CD4-positive, alpha-beta T cell (primary cell): ENCODE data around the gene ELFN1. TPM values are rescaled to one million over a fixed set of nuclear protein-coding genes. Genes with fewer than 3 reads are reported as not detected.

Source experiments
- ATAC-seq: fragments of 200-7000 bp; cut with Tn5 transposase; one replicate; pipeline ENCODE4 v1.10.0; 2022; ENCODE audit warnings: mild to moderate bottlenecking; ENCODE audit not compliant: poor library complexity
- CTCF ChIA-PET: fragments of 350-600 bp; sonication (Branson Sonifier 250); formaldehyde crosslinking; loops from one replicate; lab custom pipeline; 2021; ENCODE audit warnings: antibody characterized with exemption, inconsistent platforms; lab: Charles Lee
- POLR2A ChIA-PET: fragments of 350-600 bp; sonication (Branson Sonifier 250); formaldehyde crosslinking; loops from one replicate; lab custom pipeline; 2021; ENCODE audit warnings: antibody characterized with exemption, inconsistent platforms; lab: Charles Lee
- DNase-seq, 14 experiments: peaks; one replicate each; pipeline ENCODE4 v3.0.0-alpha.2; 2013 to 2020; ENCODE audit warnings: mixed read lengths in 2 of 14
- H3K27ac ChIP-seq, 2 donors: one replicate each; pipeline versions ENCODE4 v1.5.1 to v1.7.0; 2013; ENCODE audit warnings: low read length in 2 of 2, low read depth in 1 of 2, mild to moderate bottlenecking in 1 of 2
- H3K27me3 ChIP-seq, 2 experiments: 1 replicate in 1 of 2; 2 replicates in 1 of 2; pipeline versions ENCODE4 v1.6.1 to v1.7.0; 2013; ENCODE audit warnings: low read length in 2 of 2, control low read depth in 1 of 2, mild to moderate bottlenecking in 1 of 2, moderate library complexity in 1 of 2; ENCODE audit not compliant: insufficient read depth in 2 of 2, control insufficient read depth in 1 of 2
- H3K36me3 ChIP-seq: one replicate; pipeline ENCODE4 v1.6.1; 2013; ENCODE audit warnings: low read length, control low read depth; ENCODE audit not compliant: insufficient read depth
- H3K4me1 ChIP-seq: one replicate; pipeline ENCODE4 v1.6.1; 2013; ENCODE audit warnings: low read length, control low read depth; ENCODE audit not compliant: insufficient read depth
- H3K4me3 ChIP-seq: one replicate; pipeline ENCODE4 v1.5.1; 2013; ENCODE audit warnings: mild to moderate bottlenecking, low read length, moderate library complexity
- H3K9me3 ChIP-seq, 2 experiments: 1 replicate in 1 of 2; 2 replicates in 1 of 2; pipeline versions ENCODE4 v1.6.1 to v1.7.0; 2013; ENCODE audit warnings: low read length in 2 of 2, mild to moderate bottlenecking in 2 of 2, control low read depth in 1 of 2, moderate library complexity in 1 of 2; ENCODE audit not compliant: control insufficient read depth in 1 of 2, insufficient read depth in 1 of 2
- H3K27ac Mint-ChIP-seq: one replicate; pipeline ENCODE4 v1.8.0; 2020; ENCODE audit warnings: mixed read lengths
- H3K27me3 Mint-ChIP-seq: one replicate; pipeline ENCODE4 v1.8.0; 2021; ENCODE audit warnings: mixed read lengths
- H3K36me3 Mint-ChIP-seq: one replicate; pipeline ENCODE4 v1.8.0; 2021; ENCODE audit warnings: low read depth, mixed read lengths
- H3K4me1 Mint-ChIP-seq: one replicate; pipeline ENCODE4 v1.8.0; 2021; ENCODE audit warnings: low read depth, mixed read lengths
- H3K4me3 Mint-ChIP-seq: one replicate; pipeline ENCODE4 v1.8.0; 2020; ENCODE audit warnings: mild to moderate bottlenecking, mixed read lengths
- H3K9me3 Mint-ChIP-seq: one replicate; pipeline ENCODE4 v1.8.0; 2020; ENCODE audit warnings: mixed read lengths
- CTCF ChIP-seq: fragments of 200-600 bp; IDR thresholded peaks from one replicate; pipeline ENCODE4 v1.8.0; 2022; ENCODE audit warnings: antibody characterized with exemption, mild to moderate bottlenecking
- intact Hi-C, 2 experiments: fragments of 100-400 bp; cut with DNase I in 1 of 2; cut with micrococcal nuclease in 1 of 2; formaldehyde crosslinking; loops; one replicate each; pipeline versions ENCODE4 v1.15.1 to v1.9.0; 2023 to 2025; cut with DNase I, micrococcal nuclease
- total RNA-seq, 174 experiments: library from RNA in 2 of 174; stranded (reverse) in 2 of 174; gene quantifications; one replicate each; pipeline ENCODE4 v1.2.3 and lab custom pipeline; 2021 to 2026

ELFN1 gene
- total RNA-seq, 2 experiments from 2014 or later = not detected

- Mint-ChIP-seq H3K4me1 (no peaks in the 10 kb centered on the region), H3K27me3 (no peaks in the 10 kb centered on the region), H3K9me3 (no peaks in the 10 kb centered on the region), H3K27ac (no peak overlapping the region), H3K36me3 (no peaks in the 10 kb centered on the region), H3K4me3 (no peak overlapping the region)
- Histone ChIP-seq H3K36me3 (no peaks in the 10 kb centered on the region), H3K27me3 (peaks cover 0 to 2% of the 10 kb centered on the region in 2 experiments), H3K27ac (no peak overlapping the region), H3K4me1 (no peaks in the 10 kb centered on the region), H3K9me3 (peaks cover 0 to 16% of the 10 kb centered on the region in 2 experiments), H3K4me3 (no peak overlapping the region)
- intact Hi-C loops = no loop called here
- ATAC-seq (no peak), DNase-seq (no peak)
- CTCF ChIA-PET = interaction anchor here (0.6 kb wide), 1 partner anchor 156 kb away, joined by 3 read pairs; no protein-coding TSS in a partner anchor
- no peak for TF ChIP-seq CTCF
- POLR2A ChIA-PET = no interaction called here
Measured at GRCh38 chr7:1723254-1723653, 53.2 kb downstream of the ELFN1 start.

GRCh38 chr7:1724118-1724910 is 54.2 kb downstream of the ELFN1 start:
- Mint-ChIP-seq H3K27ac (no peak overlapping the region), H3K36me3 (no peaks in the 10 kb centered on the region), H3K27me3 (no peaks in the 10 kb centered on the region), H3K4me1 (no peaks in the 10 kb centered on the region), H3K9me3 (no peaks in the 10 kb centered on the region), H3K4me3 (no peak overlapping the region)
- Histone ChIP-seq H3K27me3 (peaks cover 0 to 2% of the 10 kb centered on the region in 2 experiments), H3K4me1 (no peaks in the 10 kb centered on the region), H3K4me3 (no peak overlapping the region), H3K9me3 (peaks cover 6 to 27% of the 10 kb centered on the region in 2 experiments), H3K27ac (no peak overlapping the region), H3K36me3 (no peaks in the 10 kb centered on the region)
- POLR2A ChIA-PET = no interaction called here
- TF ChIP-seq CTCF = no peak
- ATAC-seq (no peak), DNase-seq (no peak)
- intact Hi-C loops = no loop called here
- CTCF ChIA-PET = no interaction called here

- H3K36me3 Mint-ChIP-seq = no peaks in the 10 kb centered on the region
- ATAC-seq (no peak), DNase-seq (no peak)
- no peak for TF ChIP-seq CTCF
- Histone ChIP-seq H3K36me3 (no peaks in the 10 kb centered on the region), H3K27ac (no peak overlapping the region), H3K4me1 (no peaks in the 10 kb centered on the region), H3K9me3 (peaks cover 6 to 36% of the 10 kb centered on the region in 2 experiments), H3K27me3 (peaks cover 0 to 2% of the 10 kb centered on the region in 2 experiments), H3K4me3 (no peak overlapping the region)
- intact Hi-C loops = no loop called here
- H3K27me3 Mint-ChIP-seq = no peaks in the 10 kb centered on the region
- no peak overlapping the region for H3K4me3 Mint-ChIP-seq
- H3K9me3 Mint-ChIP-seq = no peaks in the 10 kb centered on the region
- CTCF ChIA-PET = no interaction called here
- H3K4me1 Mint-ChIP-seq = no peaks in the 10 kb centered on the region
- H3K27ac Mint-ChIP-seq = no peak overlapping the region
- POLR2A ChIA-PET = no interaction called here
Measured at GRCh38 chr7:1725199-1725690, 55.2 kb downstream of the ELFN1 start.
